Vagina (tissue), 2 donors: ENCODE measurements around the gene PLD2.

ENCODE experiments used
- CTCF ChIP-seq, 3 experiments: fragments of 450-650 bp in 2 of 3; fragments of 200-600 bp in 1 of 3; sonication (generic) in 1 of 3; IDR thresholded peaks; one replicate each; pipeline ENCODE4 v1.5.1; 2017 to 2019; ENCODE audit warnings: antibody characterized with exemption in 3 of 3, mild to moderate bottlenecking in 2 of 3, moderate library complexity in 2 of 3
- POLR2A ChIP-seq, 2 donors: fragments of 450-650 bp; IDR thresholded peaks; one replicate each; pipeline ENCODE4 v1.6.1; 2017; ENCODE audit warnings: antibody characterized with exemption in 2 of 2, mild to moderate bottlenecking in 2 of 2, moderate library complexity in 2 of 2
- POLR2AphosphoS5 ChIP-seq, 2 donors: sonication (generic); formaldehyde crosslinking; IDR thresholded peaks; one replicate each; pipeline ENCODE4 v1.9.0; 2017; ENCODE audit warnings: antibody characterized with exemption in 2 of 2, mild to moderate bottlenecking in 2 of 2, low read depth in 1 of 2; ENCODE audit not compliant: insufficient read depth in 1 of 2

- no peak for TF ChIP-seq CTCF (IDR thresholded peaks at IDR 0.05)
- TF ChIP-seq POLR2AphosphoS5 (IDR thresholded peaks at IDR 0.05; ENCODE audit: insufficient read depth in 1 of 2, low read depth in 1 of 2) = no peak
- no peak for TF ChIP-seq POLR2A (IDR thresholded peaks at IDR 0.05)
Observed at GRCh38 chr17:4785311-4786105, 21.4 kb upstream of the PLD2 start.
